Measurements from ENCODE around the gene TMTC3.
"Not testable (repeated sequence)": the region's sequence is repeated elsewhere in the genome, so short reads cannot be mapped to it uniquely, and the experiment has no call there.

TMTC3 gene

GRCh38 chr12:88141774-88142609, at the start of gene TMTC3, which contains the start of gene CEP290:
TMTC3 (plus strand) TSS chr12:88142307; CDS start chr12:88148316, 6,009 bp downstream.
CEP290 (minus strand) TSS chr12:88142088; CDS start chr12:88141307, 781 bp downstream.
- DNase-seq (ENCODE audit: low read depth), result peak; percentile 90

- no peak for DNase-seq (ENCODE audit: low read depth)
Measured at GRCh38 chr12:88092771-88093170, 49.3 kb upstream of the TMTC3 start.

GRCh38 chr12:88093573-88093972, 48.5 kb upstream of the TMTC3 start:
- no peak for DNase-seq (ENCODE audit: low read depth)

GRCh38 chr12:88108021-88108420, 34.1 kb upstream of the TMTC3 start:
- no peak for DNase-seq (ENCODE audit: low read depth)

GRCh38 chr12:88111074-88111652, 30.9 kb upstream of the TMTC3 start:
- no peak for DNase-seq (ENCODE audit: low read depth)

GRCh38 chr12:88113871-88114270, 28.2 kb upstream of the TMTC3 start:
- no peak for DNase-seq (ENCODE audit: low read depth)

GRCh38 chr12:88122666-88123065, 19.4 kb upstream of the TMTC3 start:
- no peak for DNase-seq (ENCODE audit: low read depth)

- no peak for DNase-seq (ENCODE audit: low read depth)
Measured at GRCh38 chr12:88127099-88127498, 15.0 kb upstream of the TMTC3 start.

- no peak for DNase-seq (ENCODE audit: low read depth)
Measured at GRCh38 chr12:88127855-88128254, 14.3 kb upstream of the TMTC3 start.

- no peak for DNase-seq (ENCODE audit: low read depth)
Measured at GRCh38 chr12:88132392-88132791, 9.7 kb upstream of the TMTC3 start.

- not testable (repeated sequence) for DNase-seq (ENCODE audit: low read depth)
Measured at GRCh38 chr12:88133181-88133580, 8.9 kb upstream of the TMTC3 start.

GRCh38 chr12:88139711-88140110, 2.4 kb upstream of the TMTC3 start:
- DNase-seq (ENCODE audit: low read depth), result not testable (repeated sequence)

- DNase-seq (ENCODE audit: low read depth), result no peak
Measured at GRCh38 chr12:88141425-88141773, 708 bp upstream of the TMTC3 start.

- peak; percentile 1 for DNase-seq (ENCODE audit: low read depth)
Measured at GRCh38 chr12:88142610-88142991, 494 bp downstream of the TMTC3 start.

GRCh38 chr12:88144037-88144436, 1.9 kb downstream of the TMTC3 start:
- no peak for DNase-seq (ENCODE audit: low read depth)

GRCh38 chr12:88144546-88145468, 2.7 kb downstream of the TMTC3 start:
- no peak for DNase-seq (ENCODE audit: low read depth)

- DNase-seq (ENCODE audit: low read depth), result no peak
Measured at GRCh38 chr12:88145567-88146505, 3.7 kb downstream of the TMTC3 start.

- DNase-seq (ENCODE audit: low read depth), result no peak
Measured at GRCh38 chr12:88150063-88150462, 8.0 kb downstream of the TMTC3 start.

- DNase-seq (ENCODE audit: low read depth), result no peak
Measured at GRCh38 chr12:88153959-88154358, 11.9 kb downstream of the TMTC3 start.

- no peak for DNase-seq (ENCODE audit: low read depth)
Measured at GRCh38 chr12:88156075-88156654, 14.1 kb downstream of the TMTC3 start.

- DNase-seq (ENCODE audit: low read depth), result no peak
Measured at GRCh38 chr12:88163371-88163770, 21.3 kb downstream of the TMTC3 start.

Measured in stimulated activated CD4-positive, alpha-beta T cell treated with anti-CD3 and anti-CD28 coated beads, Interleukin-2, amount 100 ng/mL, for 4 hours (primary cell).